PC-9 (cell line): ENCODE results near the gene MYOF. TPM values are rescaled to one million over a fixed set of nuclear protein-coding genes. Genes with fewer than 3 reads are reported as not detected.

Source experiments
- BruUV-seq: library from RNA; stranded (reverse); fragments of 400-500 nt; replicated peaks from 2 replicates; lab custom pipeline; 2021; lab: Mats Ljungman, UMichigan
- CTCF ChIA-PET: fragments of 300-600 bp; sonication (Branson Sonifier 250); formaldehyde crosslinking; loops from one replicate; lab custom pipeline; 2022; ENCODE audit warnings: antibody characterized with exemption; lab: Charles Lee
- POLR2A ChIA-PET: fragments of 300-600 bp; sonication (Branson Sonifier 250); formaldehyde crosslinking; loops from one replicate; lab custom pipeline; 2022; ENCODE audit warnings: antibody characterized with exemption; ENCODE audit not compliant: unreplicated experiment; lab: Charles Lee
- DNase-seq, 2 experiments: peaks; one replicate each; pipeline versions ENCODE4 v3.0.0 to v3.0.0-alpha.2; 2015 to 2022; ENCODE audit warnings: mixed read lengths in 1 of 2
- H2AFZ ChIP-seq: fragments of 200-600 bp; sonication (generic); 2 replicates; pipeline ENCODE4 v1.8.1; 2017; ENCODE audit warnings: antibody characterized with exemption
- H3F3A ChIP-seq: fragments of 200-600 bp; sonication (generic); 2 replicates; pipeline ENCODE4 v1.8.1; 2017; ENCODE audit warnings: antibody characterized with exemption, mild to moderate bottlenecking, low read depth; ENCODE audit not compliant: insufficient read depth
- H3K27ac ChIP-seq: fragments of 200-600 bp; sonication (generic); 2 replicates; pipeline ENCODE4 v1.6.1; 2016; ENCODE audit warnings: mixed run types
- H3K27me3 ChIP-seq: fragments of 200-600 bp; sonication (generic); 2 replicates; pipeline ENCODE4 v1.6.1; 2016; ENCODE audit warnings: low read depth, mixed run types; ENCODE audit not compliant: insufficient read depth
- H3K36me3 ChIP-seq: fragments of 200-600 bp; sonication (generic); 2 replicates; pipeline ENCODE4 v1.6.1; 2016; ENCODE audit warnings: low read depth, mixed run types
- H3K4me1 ChIP-seq: fragments of 200-600 bp; sonication (generic); replicated peaks from 2 replicates; pipeline ENCODE4 v1.6.1; 2016; ENCODE audit warnings: mixed run types; ENCODE audit not compliant: insufficient read depth
- H3K4me2 ChIP-seq: fragments of 200-600 bp; sonication (generic); 2 replicates; pipeline ENCODE4 v1.6.1; 2017; ENCODE audit warnings: mixed run types
- H3K4me3 ChIP-seq: fragments of 200-600 bp; sonication (generic); 2 replicates; pipeline ENCODE4 v1.6.1; 2016; ENCODE audit warnings: mixed run types
- H3K79me2 ChIP-seq: fragments of 200-600 bp; sonication (generic); 2 replicates; pipeline ENCODE4 v1.6.1; 2017; ENCODE audit warnings: low read depth, mixed run types
- H3K9me2 ChIP-seq: fragments of 200-600 bp; sonication (generic); 2 replicates; pipeline ENCODE4 v1.8.1; 2017; ENCODE audit warnings: mild to moderate bottlenecking; ENCODE audit not compliant: insufficient read depth
- H3K9me3 ChIP-seq: fragments of 200-600 bp; sonication (generic); 2 replicates; pipeline ENCODE4 v1.8.1; 2016; ENCODE audit warnings: low read depth; ENCODE audit not compliant: insufficient read depth
- H4K20me1 ChIP-seq: fragments of 200-600 bp; sonication (generic); 2 replicates; pipeline ENCODE4 v1.8.1; 2017; ENCODE audit not compliant: insufficient read depth
- EZH2 ChIP-seq: fragments of 200-600 bp; sonication (generic); IDR thresholded peaks from 2 replicates; pipeline ENCODE4 v1.8.0; 2017; ENCODE audit warnings: antibody characterized with exemption, low read depth
- intact Hi-C: fragments of 100-400 bp; cut with micrococcal nuclease; formaldehyde crosslinking; loops from one replicate; pipeline ENCODE4 v1.10.0; 2022; ENCODE audit not compliant: unreplicated experiment
- total RNA-seq: library from RNA; stranded (reverse); gene quantifications from 2 replicates; pipeline ENCODE4 v1.2.3, GENCODE V29; 2021
- TF ChIP-seq, protein P1 (sequence below): fragments of 200-600 bp; sonication (generic); conservative IDR thresholded peaks from 2 replicates; pipeline ENCODE4 v1.6.1; 2017; ENCODE audit warnings: mixed run types, antibody characterized with exemption, mild to moderate bottlenecking, moderate library complexity

Gene MYOF
- total RNA-seq, 1 experiment from 2014 or later, result 274 TPM

- POLR2A ChIA-PET, result interaction anchor here (0.6 to 0.7 kb wide), 2 partner anchors 51 to 128 kb away, joined by 3 to 5 read pairs; no protein-coding TSS in a partner anchor
- no peaks in the 10 kb centered on the region for H3K36me3 ChIP-seq
- H3K4me2 ChIP-seq, result peak overlapping the region; percentile 26; the same call in 1 of the 2 replicates
- peaks cover 21% of the 10 kb centered on the region; the same call in 1 of the 2 replicates for H3F3A ChIP-seq
- no TSS peak for BruUV-seq
- H2AFZ ChIP-seq, result no peak overlapping the region
- TF ChIP-seq, protein P1, sequence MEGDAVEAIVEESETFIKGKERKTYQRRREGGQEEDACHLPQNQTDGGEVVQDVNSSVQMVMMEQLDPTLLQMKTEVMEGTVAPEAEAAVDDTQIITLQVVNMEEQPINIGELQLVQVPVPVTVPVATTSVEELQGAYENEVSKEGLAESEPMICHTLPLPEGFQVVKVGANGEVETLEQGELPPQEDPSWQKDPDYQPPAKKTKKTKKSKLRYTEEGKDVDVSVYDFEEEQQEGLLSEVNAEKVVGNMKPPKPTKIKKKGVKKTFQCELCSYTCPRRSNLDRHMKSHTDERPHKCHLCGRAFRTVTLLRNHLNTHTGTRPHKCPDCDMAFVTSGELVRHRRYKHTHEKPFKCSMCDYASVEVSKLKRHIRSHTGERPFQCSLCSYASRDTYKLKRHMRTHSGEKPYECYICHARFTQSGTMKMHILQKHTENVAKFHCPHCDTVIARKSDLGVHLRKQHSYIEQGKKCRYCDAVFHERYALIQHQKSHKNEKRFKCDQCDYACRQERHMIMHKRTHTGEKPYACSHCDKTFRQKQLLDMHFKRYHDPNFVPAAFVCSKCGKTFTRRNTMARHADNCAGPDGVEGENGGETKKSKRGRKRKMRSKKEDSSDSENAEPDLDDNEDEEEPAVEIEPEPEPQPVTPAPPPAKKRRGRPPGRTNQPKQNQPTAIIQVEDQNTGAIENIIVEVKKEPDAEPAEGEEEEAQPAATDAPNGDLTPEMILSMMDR, result no peak
- TF ChIP-seq EZH2, result no peak
- peak overlapping the region; percentile 83 for H3K27ac ChIP-seq
- no peaks in the 10 kb centered on the region for H4K20me1 ChIP-seq
- H3K9me2 ChIP-seq, result no peaks in the 10 kb centered on the region
- H3K79me2 ChIP-seq, result no peaks in the 10 kb centered on the region
- H3K9me3 ChIP-seq, result no peaks in the 10 kb centered on the region
- peak; percentile 56 to 73 for DNase-seq
- H3K4me1 ChIP-seq, result peaks cover 30% of the 10 kb centered on the region
- intact Hi-C loops, result loop anchor here (10.0 kb wide), 1 partner anchor 439 kb away; no protein-coding TSS in a partner anchor
- no peaks in the 10 kb centered on the region for H3K27me3 ChIP-seq
- CTCF ChIA-PET, result no interaction called here
- H3K4me3 ChIP-seq, result no peak overlapping the region
These were observed 148.7 kb downstream of the MYOF start for GRCh38 chr10:93333278-93333978.

DNA sequence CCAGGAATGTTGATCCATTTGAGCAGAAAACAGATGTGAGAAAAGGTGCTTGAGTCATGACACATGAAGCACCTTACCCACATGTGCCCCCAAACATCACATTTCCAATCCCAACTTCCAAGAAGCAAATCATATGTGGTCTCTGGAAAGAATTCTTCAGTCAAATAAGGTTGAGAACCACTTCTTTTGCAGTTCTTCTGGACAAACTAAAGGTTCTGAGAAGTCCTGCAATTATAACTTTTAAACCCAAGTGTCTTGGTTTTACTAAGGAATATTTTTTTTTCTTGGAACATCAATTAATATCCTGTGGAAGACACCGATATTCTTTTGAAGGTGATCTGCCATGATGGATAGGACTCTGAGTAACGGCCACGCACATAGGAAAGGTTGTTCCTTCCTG is 151.3 kb downstream of the MYOF start:
- CTCF ChIA-PET, result no interaction called here
- intact Hi-C loops, result loop anchor here (10.0 kb wide), 1 partner anchor 436 kb away; no protein-coding TSS in a partner anchor
- no peak overlapping the region for H3K4me3 ChIP-seq
- H3K27ac ChIP-seq, result no peak overlapping the region
- H2AFZ ChIP-seq, result no peak overlapping the region
- no peaks in the 10 kb centered on the region for H3K9me3 ChIP-seq
- no peaks in the 10 kb centered on the region for H4K20me1 ChIP-seq
- BruUV-seq, result no TSS peak
- POLR2A ChIA-PET, result no interaction called here
- H3F3A ChIP-seq, result peaks cover 13% of the 10 kb centered on the region; the same call in 1 of the 2 replicates
- no peaks in the 10 kb centered on the region for H3K27me3 ChIP-seq
- H3K79me2 ChIP-seq, result no peaks in the 10 kb centered on the region
- H3K9me2 ChIP-seq, result no peaks in the 10 kb centered on the region
- TF ChIP-seq, protein P1, result no peak
- no peak for TF ChIP-seq EZH2
- no peak overlapping the region for H3K4me2 ChIP-seq
- no peaks in the 10 kb centered on the region for H3K36me3 ChIP-seq
- peaks cover 26% of the 10 kb centered on the region for H3K4me1 ChIP-seq
- DNase-seq, result no peak

- no peaks in the 10 kb centered on the region for H3K36me3 ChIP-seq
- H3K27ac ChIP-seq, result no peak overlapping the region
- intact Hi-C loops, result no loop called here
- H4K20me1 ChIP-seq, result no peaks in the 10 kb centered on the region
- no peak for DNase-seq
- no TSS peak for BruUV-seq
- H3K4me1 ChIP-seq, result no peaks in the 10 kb centered on the region
- H3F3A ChIP-seq, result no peaks in the 10 kb centered on the region
- no peaks in the 10 kb centered on the region for H3K27me3 ChIP-seq
- no peaks in the 10 kb centered on the region for H3K79me2 ChIP-seq
- H3K9me3 ChIP-seq, result no peaks in the 10 kb centered on the region
- TF ChIP-seq, protein P1, result no peak
- TF ChIP-seq EZH2, result no peak
- ChIA-PET CTCF (no interaction called here), POLR2A (interaction anchor here (0.6 to 0.7 kb wide), 2 partner anchors 117 to 924 kb away, joined by 3 to 5 read pairs; no protein-coding TSS in a partner anchor)
- H3K4me3 ChIP-seq, result no peak overlapping the region
- no peaks in the 10 kb centered on the region for H3K9me2 ChIP-seq
- no peak overlapping the region for H2AFZ ChIP-seq
- no peak overlapping the region for H3K4me2 ChIP-seq
These were observed 162.2 kb downstream of the MYOF start for GRCh38 chr10:93319896-93320295.
